HuH-7 (cell line): ENCODE measurements around the gene NDUFB6.
A peak's percentile ranks its signal among the peaks of the same experiment; 100 is the strongest.
"Not testable (repeated sequence)": the region's sequence is repeated elsewhere in the genome, so short reads cannot be mapped to it uniquely, and the experiment has no call there.

Source experiments
- DNase-seq: peaks from one replicate; pipeline ENCODE4 v3.0.0; 2011; ENCODE audit warnings: low spot score

The NDUFB6 gene

GRCh38 chr9:32571969-32572899 is 725 bp downstream of the NDUFB6 start:
- peak; percentile 70 for DNase-seq

GRCh38 chr9:32570262-32570661 is 2.7 kb downstream of the NDUFB6 start:
- DNase-seq, result no peak

- DNase-seq, result no peak
Measured at GRCh38 chr9:32566770-32567169, 6.2 kb downstream of the NDUFB6 start.

- DNase-seq, result no peak
Measured at GRCh38 chr9:32565967-32566366, 7.0 kb downstream of the NDUFB6 start.

- no peak for DNase-seq
Measured at GRCh38 chr9:32558408-32558934, 14.5 kb downstream of the NDUFB6 start.

- DNase-seq, result no peak
Measured at GRCh38 chr9:32554591-32554990, 18.4 kb downstream of the NDUFB6 start.

GRCh38 chr9:32554107-32554506 is 18.9 kb downstream of the NDUFB6 start:
- DNase-seq, result no peak

GRCh38 chr9:32552172-32552872 is 20.6 kb downstream of the NDUFB6 start, which contains the start of the genes SMIM27 and TOPORS:
TSS of gene SMIM27 (plus strand) at chr9:32552327. CDS start at chr9:32552435, 108 bp downstream.
TSS of gene TOPORS (minus strand) at chr9:32552586. CDS start at chr9:32552436, 150 bp downstream.
- DNase-seq, result peak; percentile 71

GRCh38 chr9:32551276-32552051 is 21.5 kb downstream of the NDUFB6 start:
- DNase-seq, result peak; percentile 8

- DNase-seq, result peak; percentile 94
Measured at GRCh38 chr9:32550562-32551275, 22.2 kb downstream of the NDUFB6 start.

- peak; percentile 20 for DNase-seq
Measured at GRCh38 chr9:32550150-32550561, 22.8 kb downstream of the NDUFB6 start.

GRCh38 chr9:32548213-32548612 is 24.7 kb downstream of the NDUFB6 start:
- not testable (repeated sequence) for DNase-seq

- DNase-seq, result no peak
Measured at GRCh38 chr9:32545884-32546283, 27.1 kb downstream of the NDUFB6 start.

GRCh38 chr9:32543047-32543446 is 29.9 kb downstream of the NDUFB6 start:
- no peak for DNase-seq

- DNase-seq, result no peak
Measured at GRCh38 chr9:32533816-32534215, 39.1 kb downstream of the NDUFB6 start.

- DNase-seq, result no peak
Measured at GRCh38 chr9:32533336-32533735, 39.6 kb downstream of the NDUFB6 start.

GRCh38 chr9:32526707-32527048 is 46.3 kb downstream of the NDUFB6 start:
- no peak for DNase-seq

- peak; percentile 38 for DNase-seq
Measured at GRCh38 chr9:32526041-32526706, 46.8 kb downstream of the NDUFB6 start, which contains the start of gene RIGI. TSS of gene RIGI (minus strand) at chr9:32526196. CDS start at chr9:32526166, 30 bp downstream.

GRCh38 chr9:32525709-32526030 is 47.3 kb downstream of the NDUFB6 start:
- no peak for DNase-seq

- no peak for DNase-seq
Measured at GRCh38 chr9:32524892-32525708, 47.9 kb downstream of the NDUFB6 start.
